GM10266 (cell line): ENCODE data around the gene KRTAP5-2.

ENCODE experiments used
- DNase-seq: peaks from one replicate; pipeline ENCODE4 v3.0.0; 2012; ENCODE audit errors: extremely low spot score
- TF ChIP-seq, protein P1 (sequence below): IDR thresholded peaks from 2 replicates; pipeline ENCODE4 v1.5.1; 2012; ENCODE audit warnings: mild to moderate bottlenecking, low read depth; ENCODE audit not compliant: control insufficient read depth, insufficient read depth; ENCODE audit errors: missing control alignments

KRTAP5-2 gene

DNA sequence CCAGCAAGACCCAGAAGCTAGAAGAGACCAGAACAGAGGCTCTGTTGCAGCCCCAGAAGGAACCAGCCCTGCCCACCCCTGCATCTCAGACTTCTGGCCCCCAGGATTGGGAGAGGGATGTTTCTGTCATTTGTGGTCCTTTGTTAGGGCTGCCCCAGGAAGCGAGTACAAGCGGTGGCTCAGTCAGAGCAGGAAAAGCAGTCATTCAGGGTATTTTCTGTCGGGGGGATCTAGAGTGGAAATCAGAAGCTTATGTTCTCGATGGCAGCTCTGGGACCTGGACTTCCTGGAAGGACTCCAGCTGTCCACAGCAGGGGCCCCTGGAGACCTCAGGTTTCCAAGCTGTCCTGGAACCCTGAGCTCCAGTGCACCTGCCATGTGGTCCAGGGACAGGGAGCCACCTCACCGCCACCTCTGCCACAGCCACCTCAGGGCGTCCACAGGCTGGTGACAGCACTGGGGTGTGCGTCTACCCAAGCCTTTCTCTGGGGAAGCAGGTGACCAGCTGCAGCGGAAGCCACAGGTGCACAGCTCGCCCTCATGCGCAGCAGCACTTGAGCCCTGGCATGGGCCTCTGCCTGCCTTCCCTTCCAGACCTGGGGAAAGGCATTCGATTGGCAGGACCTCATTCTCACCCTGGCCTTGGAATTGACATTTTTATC is 34.1 kb upstream of the KRTAP5-2 start:
- TF ChIP-seq, protein P1, sequence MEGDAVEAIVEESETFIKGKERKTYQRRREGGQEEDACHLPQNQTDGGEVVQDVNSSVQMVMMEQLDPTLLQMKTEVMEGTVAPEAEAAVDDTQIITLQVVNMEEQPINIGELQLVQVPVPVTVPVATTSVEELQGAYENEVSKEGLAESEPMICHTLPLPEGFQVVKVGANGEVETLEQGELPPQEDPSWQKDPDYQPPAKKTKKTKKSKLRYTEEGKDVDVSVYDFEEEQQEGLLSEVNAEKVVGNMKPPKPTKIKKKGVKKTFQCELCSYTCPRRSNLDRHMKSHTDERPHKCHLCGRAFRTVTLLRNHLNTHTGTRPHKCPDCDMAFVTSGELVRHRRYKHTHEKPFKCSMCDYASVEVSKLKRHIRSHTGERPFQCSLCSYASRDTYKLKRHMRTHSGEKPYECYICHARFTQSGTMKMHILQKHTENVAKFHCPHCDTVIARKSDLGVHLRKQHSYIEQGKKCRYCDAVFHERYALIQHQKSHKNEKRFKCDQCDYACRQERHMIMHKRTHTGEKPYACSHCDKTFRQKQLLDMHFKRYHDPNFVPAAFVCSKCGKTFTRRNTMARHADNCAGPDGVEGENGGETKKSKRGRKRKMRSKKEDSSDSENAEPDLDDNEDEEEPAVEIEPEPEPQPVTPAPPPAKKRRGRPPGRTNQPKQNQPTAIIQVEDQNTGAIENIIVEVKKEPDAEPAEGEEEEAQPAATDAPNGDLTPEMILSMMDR: no peak
- DNase-seq: no peak

DNA sequence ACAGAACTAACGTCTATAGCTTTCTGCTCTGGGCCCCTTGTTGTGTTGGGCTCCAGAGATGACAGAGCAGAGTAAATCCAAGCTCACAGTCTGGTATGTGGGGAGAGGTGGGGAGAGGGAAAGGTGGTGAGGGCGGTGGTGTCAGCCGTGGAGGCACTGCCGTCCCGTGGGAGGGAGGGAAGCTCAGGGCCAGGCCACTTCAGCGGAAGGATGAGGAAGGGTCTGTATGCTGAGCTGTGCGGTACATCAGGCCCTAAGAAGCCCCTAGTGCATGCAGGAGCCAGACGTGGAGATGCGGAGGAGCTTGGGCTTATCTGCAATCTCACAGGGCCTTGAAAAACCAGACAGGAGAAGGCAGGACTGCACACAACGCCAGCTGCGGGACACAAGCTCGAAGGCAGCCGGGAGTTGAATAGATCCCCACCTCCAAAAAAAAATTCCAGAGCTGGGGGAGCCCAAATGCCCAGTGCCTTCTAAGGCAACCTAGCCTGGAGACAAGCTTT is 33.0 kb upstream of the KRTAP5-2 start:
- no peak for DNase-seq
- TF ChIP-seq, protein P1: no peak

DNA sequence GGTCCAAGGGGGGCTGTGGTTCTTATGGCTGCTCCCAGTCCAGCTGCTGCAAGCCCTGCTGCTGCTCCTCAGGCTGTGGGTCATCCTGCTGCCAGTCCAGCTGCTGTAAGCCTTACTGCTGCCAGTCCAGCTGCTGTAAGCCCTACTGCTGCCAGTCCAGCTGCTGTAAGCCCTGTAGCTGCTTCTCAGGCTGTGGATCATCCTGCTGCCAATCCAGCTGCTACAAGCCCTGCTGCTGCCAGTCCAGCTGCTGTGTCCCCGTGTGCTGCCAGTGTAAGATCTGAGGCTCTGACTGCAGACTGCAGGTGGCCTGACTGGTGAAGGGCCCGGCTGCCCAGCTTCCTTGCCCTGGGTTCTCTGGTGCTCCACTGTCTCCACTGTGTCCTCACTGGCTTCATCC is 32.2 kb upstream of the KRTAP5-2 start:
- TF ChIP-seq, protein P1: no peak
- DNase-seq: no peak

DNA sequence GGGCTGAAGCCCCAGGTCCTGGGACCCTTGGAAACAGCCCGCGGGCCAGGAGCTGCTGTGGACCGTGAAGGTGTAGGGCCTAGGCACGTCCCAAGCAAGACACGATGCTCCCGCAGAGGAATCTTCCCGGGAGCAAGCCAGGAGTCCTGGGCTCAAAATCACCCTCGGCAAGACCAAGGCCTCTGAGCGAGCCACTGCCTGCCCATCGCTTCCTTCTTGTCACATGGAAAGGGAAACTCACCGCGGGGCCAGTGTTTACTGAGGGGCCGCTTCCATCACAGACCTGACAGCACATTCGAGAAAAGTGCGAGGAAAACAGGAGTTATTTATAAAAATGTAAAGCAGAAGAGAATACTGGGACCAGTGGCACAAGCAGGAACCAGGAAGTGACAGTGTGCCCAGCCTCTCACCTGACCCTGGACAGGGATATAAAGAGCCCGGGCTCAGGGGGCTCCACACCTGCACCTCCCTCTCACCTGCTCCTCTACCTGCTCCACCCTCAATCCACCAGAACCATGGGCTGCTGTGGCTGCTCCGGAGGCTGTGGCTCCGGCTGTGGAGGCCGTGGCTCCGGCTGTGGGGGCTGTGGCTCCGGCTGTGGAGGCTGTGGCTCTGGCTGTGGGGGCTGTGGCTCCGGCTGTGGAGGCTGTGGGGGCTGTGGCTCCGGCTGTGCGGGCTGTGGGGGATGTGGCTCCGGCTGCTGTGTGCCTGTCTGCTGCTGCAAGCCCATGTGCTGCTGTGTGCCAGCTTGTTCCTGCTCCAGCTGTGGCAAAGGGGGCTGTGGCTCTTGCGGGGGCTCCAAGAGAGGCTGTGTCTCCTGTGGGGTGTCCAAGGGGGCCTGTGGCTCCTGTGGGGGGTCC is 31.5 kb upstream of the KRTAP5-2 start, which contains the start of gene KRTAP5-5:
KRTAP5-5 (plus strand) TSS at position 450 of the 860 bp plus-strand sequence; CDS start at position 516, 66 bp downstream.
- TF ChIP-seq, protein P1: no peak
- DNase-seq: no peak

DNA sequence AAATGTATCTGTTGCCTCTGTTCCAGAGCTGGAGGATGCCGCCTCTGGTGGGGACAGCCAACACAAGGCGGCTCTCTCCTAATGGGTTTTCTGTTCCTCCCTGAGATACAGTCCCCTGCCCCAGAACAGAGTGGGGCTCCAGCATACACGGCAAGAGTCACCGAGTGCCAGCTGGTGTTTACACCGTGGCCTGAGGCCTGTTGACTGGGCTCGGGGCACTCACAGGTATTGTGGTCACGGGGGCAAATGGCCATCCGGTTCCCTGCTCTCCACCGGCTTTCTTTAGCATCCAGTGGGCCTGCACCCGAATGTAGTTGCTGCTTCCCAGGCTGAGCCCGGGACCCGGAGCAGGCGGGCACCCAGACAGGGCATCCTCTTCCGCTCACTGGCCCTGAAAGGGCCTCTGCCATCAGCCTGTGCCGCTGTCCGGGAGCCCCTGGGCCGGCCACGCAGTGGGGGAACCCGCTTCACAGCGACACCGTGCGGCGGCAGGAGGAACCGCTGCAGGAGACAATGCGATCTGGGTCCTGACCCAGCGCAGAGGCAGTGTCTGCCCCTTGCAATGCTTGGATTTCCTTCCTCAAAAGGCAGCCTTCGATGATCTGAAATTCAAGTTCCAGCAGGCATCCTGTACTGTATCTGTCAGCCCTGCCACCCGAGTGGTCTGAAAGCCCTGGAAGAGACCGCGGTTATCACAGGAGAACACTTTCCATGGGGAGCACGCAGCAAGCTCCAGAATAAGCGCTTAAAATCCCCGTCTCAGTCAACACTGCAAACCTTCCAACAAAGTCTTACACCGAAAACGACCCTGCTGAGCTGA is 30.6 kb upstream of the KRTAP5-2 start:
- DNase-seq: peak; percentile 88

DNA sequence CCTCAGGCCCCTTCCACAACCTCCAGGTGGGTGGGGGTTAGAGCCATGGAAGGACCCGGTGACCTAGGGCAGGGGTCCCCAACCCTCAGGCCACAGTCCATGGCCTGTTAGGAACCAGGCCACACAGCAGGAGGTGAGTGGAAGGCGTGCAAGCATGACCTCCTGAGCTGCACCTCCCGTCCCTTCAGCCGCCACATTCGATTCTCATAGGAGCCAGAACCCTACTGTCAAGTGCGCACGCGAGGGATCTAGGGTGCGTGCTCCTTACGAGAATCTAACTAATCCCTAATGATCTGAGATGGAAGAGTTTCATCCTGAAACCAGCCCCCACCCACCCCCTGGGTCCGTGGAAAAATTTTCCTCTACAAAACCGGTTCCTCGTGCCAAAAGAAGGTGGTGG is 27.4 kb upstream of the KRTAP5-2 start:
- TF ChIP-seq, protein P1: no peak

More for the DNA sequence above, 30.6 kb upstream of the KRTAP5-2 start:
- TF ChIP-seq, protein P1: peak; percentile 92

More for the DNA sequence above, 27.4 kb upstream of the KRTAP5-2 start:
- no peak for DNase-seq
